Nephron progenitor cell (in vitro differentiated cells): ENCODE results near the gene ALPL.

Experiments used
- DNase-seq: peaks from one replicate; pipeline ENCODE4 v3.0.0; 2021
- H3K27ac Mint-ChIP-seq: 2 replicates; pipeline ENCODE4 v1.8.0; 2021; ENCODE audit warnings: mild to moderate bottlenecking, moderate library complexity, mixed read lengths
- H3K27me3 Mint-ChIP-seq: 2 replicates; pipeline ENCODE4 v1.8.0; 2021; ENCODE audit warnings: mild to moderate bottlenecking, low read depth, mixed read lengths; ENCODE audit not compliant: poor library complexity
- H3K36me3 Mint-ChIP-seq: 2 replicates; pipeline ENCODE4 v1.8.0; 2021; ENCODE audit warnings: low read depth, mixed read lengths
- H3K4me1 Mint-ChIP-seq: 2 replicates; pipeline ENCODE4 v1.8.0; 2021; ENCODE audit warnings: mixed read lengths
- H3K4me3 Mint-ChIP-seq: 2 replicates; pipeline ENCODE4 v1.8.0; 2021; ENCODE audit warnings: mild to moderate bottlenecking, moderate library complexity, mixed read lengths
- H3K9me3 Mint-ChIP-seq: 2 replicates; pipeline ENCODE4 v1.8.0; 2021; ENCODE audit warnings: mild to moderate bottlenecking, moderate library complexity, mixed read lengths
- CTCF ChIP-seq: fragments of 200-600 bp; sonication (generic); IDR thresholded peaks from 2 replicates; pipeline ENCODE4 v1.5.0; 2021; ENCODE audit warnings: antibody characterized with exemption

Gene ALPL

GRCh38 chr1:21605012-21605715, 95.9 kb downstream of the ALPL start:
- DNase-seq = no peak
- peaks cover 54% of the 10 kb centered on the region for H3K4me1 Mint-ChIP-seq

GRCh38 chr1:21605964-21606705, 96.9 kb downstream of the ALPL start:
- DNase-seq = no peak
- Mint-ChIP-seq H3K9me3 (no peaks in the 10 kb centered on the region), H3K27me3 (peaks cover 8% of the 10 kb centered on the region), H3K27ac (no peak overlapping the region), H3K4me3 (no peak overlapping the region), H3K4me1 (peaks cover 59% of the 10 kb centered on the region), H3K36me3 (no peaks in the 10 kb centered on the region)
- TF ChIP-seq CTCF = no peak

More at GRCh38 chr1:21605012-21605715, 95.9 kb downstream of the ALPL start:
- H3K9me3 Mint-ChIP-seq = no peaks in the 10 kb centered on the region
- no peak for TF ChIP-seq CTCF
- H3K27me3 Mint-ChIP-seq = peaks cover 11% of the 10 kb centered on the region
- no peak overlapping the region for H3K27ac Mint-ChIP-seq
- H3K4me3 Mint-ChIP-seq = no peak overlapping the region
- no peaks in the 10 kb centered on the region for H3K36me3 Mint-ChIP-seq

- no peak overlapping the region for H3K27ac Mint-ChIP-seq
- peak overlapping the region; percentile 72 for H3K4me3 Mint-ChIP-seq
- peaks cover 57% of the 10 kb centered on the region for H3K4me1 Mint-ChIP-seq
- no peaks in the 10 kb centered on the region for H3K36me3 Mint-ChIP-seq
- no peak for TF ChIP-seq CTCF
- H3K9me3 Mint-ChIP-seq = no peaks in the 10 kb centered on the region
- peaks cover 8% of the 10 kb centered on the region for H3K27me3 Mint-ChIP-seq
- peak; percentile 97 for DNase-seq
Measured at GRCh38 chr1:21607549-21608529, 98.6 kb downstream of the ALPL start.

- no peaks in the 10 kb centered on the region for H3K36me3 Mint-ChIP-seq
- H3K4me1 Mint-ChIP-seq = peaks cover 52% of the 10 kb centered on the region
- peaks cover 8% of the 10 kb centered on the region for H3K27me3 Mint-ChIP-seq
- H3K4me3 Mint-ChIP-seq = no peak overlapping the region
- DNase-seq = no peak
- TF ChIP-seq CTCF = no peak
- no peaks in the 10 kb centered on the region for H3K9me3 Mint-ChIP-seq
- peak overlapping the region; percentile 79 for H3K27ac Mint-ChIP-seq
Measured at GRCh38 chr1:21608798-21609197, 99.6 kb downstream of the ALPL start.

- Mint-ChIP-seq H3K27me3 (peaks cover 2% of the 10 kb centered on the region), H3K4me1 (peaks cover 43% of the 10 kb centered on the region), H3K36me3 (no peaks in the 10 kb centered on the region), H3K9me3 (no peaks in the 10 kb centered on the region), H3K27ac (no peak overlapping the region), H3K4me3 (no peak overlapping the region)
- DNase-seq = no peak
- no peak for TF ChIP-seq CTCF
Measured at GRCh38 chr1:21610027-21610426, 100.8 kb downstream of the ALPL start.
